Measurements from ENCODE around the gene PIP4P1. TPM values are rescaled to one million over a fixed set of nuclear protein-coding genes. Genes with fewer than 3 reads are reported as not detected.
"Not testable (repeated sequence)": the region's sequence is repeated elsewhere in the genome, so short reads cannot be mapped to it uniquely, and the experiment has no call there.

The PIP4P1 gene
- 10 to 100 TPM; 21.5 to 24.4 TPM for polyA plus RNA-seq

GRCh38 chr14:20461225-20462141 lies at the start of gene PIP4P1:
TSS of gene PIP4P1 (minus strand) at chr14:20461434. CDS start at chr14:20461325, 109 bp downstream.
- Histone ChIP-seq H3K27ac (ENCODE audit: low read depth in 2 of 2, low read length in 1 of 2) (peak within 1 kb of the TSS; percentile 98 to 99), H3K4me3 (ENCODE audit: low read depth in 1 of 2, low read length in 2 of 2) (peak within 1 kb of the TSS; percentile 78 to 97), H3K9me3 (ENCODE audit: control insufficient read depth in 2 of 2, insufficient read depth in 1 of 2, low read depth in 1 of 2, low read length in 1 of 2) (no peaks in the 10 kb centered on the region), H3K27me3 (ENCODE audit: control insufficient read depth in 1 of 2, insufficient read depth in 2 of 2, low read length in 2 of 2) (no peaks in the 10 kb centered on the region), H3K4me1 (ENCODE audit: control insufficient read depth in 2 of 2, insufficient read depth in 2 of 2, low read length in 1 of 2) (peaks cover 0 to 2% of the 10 kb centered on the region in 2 donors), H3K36me3 (ENCODE audit: control insufficient read depth in 2 of 2, insufficient read depth in 2 of 2, low read length in 1 of 2) (peaks cover 15 to 21% of the 10 kb centered on the region in 2 donors)
- 0 to 1% methylated on average over 61 to 67 of the region's 67 CpGs for WGBS, 2 donors

DNA sequence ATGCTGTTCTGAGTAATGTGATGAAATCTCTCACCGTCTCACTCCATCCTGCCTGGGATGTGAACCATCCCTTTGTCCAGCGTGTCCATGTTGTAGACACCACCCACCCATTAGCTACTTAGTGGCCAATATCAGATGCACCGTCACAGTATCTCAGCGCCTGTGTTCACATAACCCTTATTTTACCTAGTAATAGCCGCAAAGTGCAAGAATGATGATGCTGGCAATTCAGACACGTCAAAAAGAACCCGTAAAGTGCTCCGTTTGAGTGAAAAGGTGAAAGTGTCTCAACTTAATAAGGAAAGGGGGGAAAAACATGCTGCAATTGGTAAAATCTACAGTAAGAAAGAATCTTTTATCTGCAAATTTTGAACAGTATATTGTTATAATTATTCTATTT lies 47.1 kb upstream of the PIP4P1 start:
- Histone ChIP-seq H3K27ac (ENCODE audit: low read depth in 2 of 2, low read length in 1 of 2) (no peak overlapping the region), H3K4me1 (ENCODE audit: control insufficient read depth in 2 of 2, insufficient read depth in 2 of 2, low read length in 1 of 2) (no peaks in the 10 kb centered on the region)

GRCh38 chr14:20507537-20507936 lies 46.3 kb upstream of the PIP4P1 start:
- not testable (repeated sequence) for H3K9me3 ChIP-seq (ENCODE audit: control insufficient read depth in 2 of 2, insufficient read depth in 1 of 2, low read depth in 1 of 2, low read length in 1 of 2); H3K4me3 ChIP-seq (ENCODE audit: low read depth in 1 of 2, low read length in 2 of 2); H3K27ac ChIP-seq (ENCODE audit: low read depth in 2 of 2, low read length in 1 of 2); H3K36me3 ChIP-seq (ENCODE audit: control insufficient read depth in 2 of 2, insufficient read depth in 2 of 2, low read length in 1 of 2); H3K4me1 ChIP-seq (ENCODE audit: control insufficient read depth in 2 of 2, insufficient read depth in 2 of 2, low read length in 1 of 2); H3K27me3 ChIP-seq (ENCODE audit: control insufficient read depth in 1 of 2, insufficient read depth in 2 of 2, low read length in 2 of 2)
- 86 to 87% methylated on average over 3 of the region's 3 CpGs for WGBS, 2 donors

More for the DNA sequence above, 47.1 kb upstream of the PIP4P1 start:
- Histone ChIP-seq H3K27me3 (ENCODE audit: control insufficient read depth in 1 of 2, insufficient read depth in 2 of 2, low read length in 2 of 2) (no peaks in the 10 kb centered on the region), H3K4me3 (ENCODE audit: low read depth in 1 of 2, low read length in 2 of 2) (no peak overlapping the region), H3K36me3 (ENCODE audit: control insufficient read depth in 2 of 2, insufficient read depth in 2 of 2, low read length in 1 of 2) (no peaks in the 10 kb centered on the region), H3K9me3 (ENCODE audit: control insufficient read depth in 2 of 2, insufficient read depth in 1 of 2, low read depth in 1 of 2, low read length in 1 of 2) (no peaks in the 10 kb centered on the region)
- WGBS, 2 donors, result 90% methylated on average over 8 of the region's 8 CpGs

DNA sequence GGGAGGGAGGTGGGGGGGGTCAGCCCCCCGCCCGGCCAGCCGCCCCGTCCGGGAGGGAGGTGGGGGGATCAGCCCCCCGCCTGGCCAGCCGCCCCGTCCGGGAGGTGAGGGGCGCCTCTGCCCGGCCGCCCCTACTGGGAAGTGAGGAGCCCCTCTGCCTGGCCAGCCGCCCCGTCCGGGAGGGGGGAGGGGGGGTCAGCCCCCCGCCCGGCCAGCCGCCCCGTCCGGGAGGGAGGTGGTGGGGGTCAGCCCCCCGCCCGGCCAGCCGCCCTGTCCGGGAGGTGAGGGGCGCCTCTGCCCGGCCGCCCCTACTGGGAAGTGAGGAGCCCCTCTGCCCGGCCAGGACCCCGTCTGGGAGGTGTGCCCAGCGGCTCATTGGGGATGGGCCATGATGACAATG lies 45.5 kb upstream of the PIP4P1 start:
- no CpG with 5 or more reads among the region's 30 CpGs for WGBS, 2 donors
- H3K27me3 ChIP-seq (ENCODE audit: control insufficient read depth in 1 of 2, insufficient read depth in 2 of 2, low read length in 2 of 2), result not testable (repeated sequence)

DNA sequence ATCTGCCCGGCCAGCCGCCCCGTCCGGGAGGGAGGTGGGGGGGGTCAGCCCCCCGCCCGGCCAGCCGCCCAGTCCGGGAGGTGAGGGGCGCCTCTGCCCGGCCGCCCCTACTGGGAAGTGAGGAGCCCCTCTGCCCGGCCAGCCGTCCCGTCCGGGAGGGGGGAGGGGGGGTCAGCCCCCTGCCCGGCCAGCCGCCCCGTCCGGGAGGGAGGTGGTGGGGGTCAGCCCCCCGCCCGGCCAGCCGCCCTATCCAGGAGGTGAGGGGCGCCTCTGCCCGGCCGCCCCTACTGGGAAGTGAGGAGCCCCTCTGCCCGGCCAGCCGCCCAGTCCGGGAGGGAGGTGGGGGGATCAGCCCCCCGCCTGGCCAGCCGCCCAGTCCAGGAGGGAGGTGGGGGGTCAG lies 45.0 kb upstream of the PIP4P1 start:
- H3K27me3 ChIP-seq (ENCODE audit: control insufficient read depth in 1 of 2, insufficient read depth in 2 of 2, low read length in 2 of 2); H3K9me3 ChIP-seq (ENCODE audit: control insufficient read depth in 2 of 2, insufficient read depth in 1 of 2, low read depth in 1 of 2, low read length in 1 of 2); H3K4me3 ChIP-seq (ENCODE audit: low read depth in 1 of 2, low read length in 2 of 2); H3K36me3 ChIP-seq (ENCODE audit: control insufficient read depth in 2 of 2, insufficient read depth in 2 of 2, low read length in 1 of 2); H3K4me1 ChIP-seq (ENCODE audit: control insufficient read depth in 2 of 2, insufficient read depth in 2 of 2, low read length in 1 of 2); H3K27ac ChIP-seq (ENCODE audit: low read depth in 2 of 2, low read length in 1 of 2): not testable (repeated sequence)
- 96% methylated on average over 29 of the region's 30 CpGs; no CpG with 5 or more reads in 1 of the 2 donors for WGBS, 2 donors

More for the DNA sequence above, 45.5 kb upstream of the PIP4P1 start:
- H3K27ac ChIP-seq (ENCODE audit: low read depth in 2 of 2, low read length in 1 of 2); H3K9me3 ChIP-seq (ENCODE audit: control insufficient read depth in 2 of 2, insufficient read depth in 1 of 2, low read depth in 1 of 2, low read length in 1 of 2); H3K36me3 ChIP-seq (ENCODE audit: control insufficient read depth in 2 of 2, insufficient read depth in 2 of 2, low read length in 1 of 2); H3K4me3 ChIP-seq (ENCODE audit: low read depth in 1 of 2, low read length in 2 of 2); H3K4me1 ChIP-seq (ENCODE audit: control insufficient read depth in 2 of 2, insufficient read depth in 2 of 2, low read length in 1 of 2): not testable (repeated sequence)

- no peak overlapping the region for H3K27ac ChIP-seq (ENCODE audit: low read depth in 2 of 2, low read length in 1 of 2)
- H3K27me3 ChIP-seq (ENCODE audit: control insufficient read depth in 1 of 2, insufficient read depth in 2 of 2, low read length in 2 of 2), result no peaks in the 10 kb centered on the region
- H3K9me3 ChIP-seq (ENCODE audit: control insufficient read depth in 2 of 2, insufficient read depth in 1 of 2, low read depth in 1 of 2, low read length in 1 of 2), result no peaks in the 10 kb centered on the region
- no peak overlapping the region for H3K4me3 ChIP-seq (ENCODE audit: low read depth in 1 of 2, low read length in 2 of 2)
- no peaks in the 10 kb centered on the region for H3K4me1 ChIP-seq (ENCODE audit: control insufficient read depth in 2 of 2, insufficient read depth in 2 of 2, low read length in 1 of 2)
- H3K36me3 ChIP-seq (ENCODE audit: control insufficient read depth in 2 of 2, insufficient read depth in 2 of 2, low read length in 1 of 2), result no peaks in the 10 kb centered on the region
- 37 to 41% methylated on average over 6 of the region's 6 CpGs for WGBS, 2 donors
These were observed 42.7 kb upstream of the PIP4P1 start for GRCh38 chr14:20503898-20504297.

DNA sequence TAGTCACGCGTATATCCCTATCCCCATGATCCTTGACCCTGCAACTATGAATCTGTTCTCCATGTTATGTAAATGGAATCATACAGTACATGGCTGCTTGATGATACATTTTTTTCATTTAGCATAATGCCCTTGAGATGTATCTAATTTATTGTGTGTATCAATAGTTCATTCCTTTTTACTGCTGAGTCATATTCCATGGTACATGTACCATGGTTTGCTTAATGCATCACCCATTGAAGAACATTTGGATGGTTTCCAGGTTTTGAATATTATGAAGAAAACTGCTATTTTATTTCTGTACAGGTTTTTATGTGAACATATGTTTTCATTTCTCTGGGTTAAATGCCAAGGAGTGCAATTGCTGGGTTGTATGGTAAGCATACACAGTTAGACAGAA lies 40.1 kb upstream of the PIP4P1 start:
- Histone ChIP-seq H3K9me3 (ENCODE audit: control insufficient read depth in 2 of 2, insufficient read depth in 1 of 2, low read depth in 1 of 2, low read length in 1 of 2) (no peaks in the 10 kb centered on the region), H3K27me3 (ENCODE audit: control insufficient read depth in 1 of 2, insufficient read depth in 2 of 2, low read length in 2 of 2) (no peaks in the 10 kb centered on the region), H3K27ac (ENCODE audit: low read depth in 2 of 2, low read length in 1 of 2) (no peak overlapping the region), H3K4me1 (ENCODE audit: control insufficient read depth in 2 of 2, insufficient read depth in 2 of 2, low read length in 1 of 2) (no peaks in the 10 kb centered on the region), H3K36me3 (ENCODE audit: control insufficient read depth in 2 of 2, insufficient read depth in 2 of 2, low read length in 1 of 2) (no peaks in the 10 kb centered on the region), H3K4me3 (ENCODE audit: low read depth in 1 of 2, low read length in 2 of 2) (no peak overlapping the region)
- 92 to 98% methylated on average over 2 of the region's 2 CpGs for whole genome bisulfite sequencing, 2 donors

DNA sequence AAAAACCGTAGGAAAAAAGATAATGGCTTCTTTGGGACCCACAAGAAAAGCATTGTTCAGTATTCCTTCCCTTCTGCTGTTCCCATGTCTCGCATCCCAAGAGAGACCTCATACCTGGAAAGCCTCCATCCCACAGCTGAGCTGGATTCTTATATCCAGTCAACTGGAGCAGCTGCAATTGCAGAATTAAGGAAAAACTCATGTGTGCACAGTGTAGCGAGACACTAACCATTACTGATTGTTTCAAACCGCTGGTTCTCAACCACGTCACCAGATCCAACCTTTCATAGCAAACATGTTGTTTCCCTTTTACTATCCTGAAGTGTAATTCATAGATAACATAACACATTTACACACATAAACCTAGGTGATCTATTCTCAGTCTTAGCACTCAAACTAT lies 38.6 kb upstream of the PIP4P1 start:
- Histone ChIP-seq H3K9me3 (ENCODE audit: control insufficient read depth in 2 of 2, insufficient read depth in 1 of 2, low read depth in 1 of 2, low read length in 1 of 2) (no peaks in the 10 kb centered on the region), H3K4me3 (ENCODE audit: low read depth in 1 of 2, low read length in 2 of 2) (no peak overlapping the region), H3K27ac (ENCODE audit: low read depth in 2 of 2, low read length in 1 of 2) (no peak overlapping the region), H3K27me3 (ENCODE audit: control insufficient read depth in 1 of 2, insufficient read depth in 2 of 2, low read length in 2 of 2) (no peaks in the 10 kb centered on the region), H3K4me1 (ENCODE audit: control insufficient read depth in 2 of 2, insufficient read depth in 2 of 2, low read length in 1 of 2) (no peaks in the 10 kb centered on the region), H3K36me3 (ENCODE audit: control insufficient read depth in 2 of 2, insufficient read depth in 2 of 2, low read length in 1 of 2) (no peaks in the 10 kb centered on the region)
- 90 to 93% methylated on average over 5 of the region's 5 CpGs for WGBS, 2 donors

GRCh38 chr14:20499108-20499507 lies 37.9 kb upstream of the PIP4P1 start:
- Histone ChIP-seq H3K36me3 (ENCODE audit: control insufficient read depth in 2 of 2, insufficient read depth in 2 of 2, low read length in 1 of 2) (no peaks in the 10 kb centered on the region), H3K9me3 (ENCODE audit: control insufficient read depth in 2 of 2, insufficient read depth in 1 of 2, low read depth in 1 of 2, low read length in 1 of 2) (no peaks in the 10 kb centered on the region), H3K4me3 (ENCODE audit: low read depth in 1 of 2, low read length in 2 of 2) (no peak overlapping the region), H3K27ac (ENCODE audit: low read depth in 2 of 2, low read length in 1 of 2) (no peak overlapping the region), H3K27me3 (ENCODE audit: control insufficient read depth in 1 of 2, insufficient read depth in 2 of 2, low read length in 2 of 2) (no peaks in the 10 kb centered on the region), H3K4me1 (ENCODE audit: control insufficient read depth in 2 of 2, insufficient read depth in 2 of 2, low read length in 1 of 2) (no peaks in the 10 kb centered on the region)
- WGBS, 2 donors, result 60 to 64% methylated on average over 4 of the region's 4 CpGs

DNA sequence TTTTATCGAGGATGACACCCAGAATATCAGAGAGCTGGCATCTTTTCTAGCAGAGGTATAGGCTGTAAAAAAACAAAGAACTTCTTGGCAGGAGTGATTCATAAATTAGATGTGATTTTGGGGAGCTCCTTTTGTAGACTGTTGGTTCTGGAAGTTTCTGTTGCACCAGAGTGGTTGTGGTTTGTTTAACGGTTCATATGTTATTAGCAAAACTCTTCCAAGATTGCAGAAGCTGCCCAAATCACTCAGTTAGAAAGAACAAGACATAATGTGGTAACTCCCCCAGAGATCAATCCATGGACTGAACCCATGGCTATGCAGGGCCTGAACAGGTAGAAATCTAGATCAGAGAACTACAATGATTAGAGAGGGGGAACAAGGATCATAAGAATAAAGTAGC lies 37.4 kb upstream of the PIP4P1 start:
- Histone ChIP-seq H3K9me3 (ENCODE audit: control insufficient read depth in 2 of 2, insufficient read depth in 1 of 2, low read depth in 1 of 2, low read length in 1 of 2) (no peaks in the 10 kb centered on the region), H3K4me3 (ENCODE audit: low read depth in 1 of 2, low read length in 2 of 2) (no peak overlapping the region), H3K36me3 (ENCODE audit: control insufficient read depth in 2 of 2, insufficient read depth in 2 of 2, low read length in 1 of 2) (no peaks in the 10 kb centered on the region), H3K27ac (ENCODE audit: low read depth in 2 of 2, low read length in 1 of 2) (no peak overlapping the region), H3K27me3 (ENCODE audit: control insufficient read depth in 1 of 2, insufficient read depth in 2 of 2, low read length in 2 of 2) (no peaks in the 10 kb centered on the region), H3K4me1 (ENCODE audit: control insufficient read depth in 2 of 2, insufficient read depth in 2 of 2, low read length in 1 of 2) (no peaks in the 10 kb centered on the region)
- WGBS, 2 donors, result 68 to 71% methylated on average over 2 of the region's 2 CpGs

All from esophagus (tissue), 2 donors.